ENCODE data around the gene PLCB4. TPM values are rescaled to one million over a fixed set of nuclear protein-coding genes. Genes with fewer than 3 reads are reported as not detected.

PLCB4 gene
- total RNA-seq, 1 experiment from 2014 or later, result 10.1 TPM

GRCh38 chr20:9368893-9369292 is 300.0 kb downstream of the PLCB4 start:
- Mint-ChIP-seq H3K27me3 (ENCODE audit: low read depth) (no peaks in the 10 kb centered on the region), H3K27ac (no peak overlapping the region; a peak in 1 of 7 replicates), H3K4me3 (no peak overlapping the region), H3K36me3 (ENCODE audit: insufficient read depth in 1 of 3, low read depth in 3 of 3) (peaks cover 0 to 9% (median 0%) of the 10 kb centered on the region in 3 experiments; a peak in 3 of 7 replicates), H3K4me1 (no peaks in the 10 kb centered on the region), H3K9me3 (no peaks in the 10 kb centered on the region)
- Histone ChIP-seq H3K18ac (ENCODE audit: insufficient read length, low read depth, low read length) (no peak overlapping the region), H4K20me1 (ENCODE audit: control insufficient read depth, insufficient read depth, insufficient read length) (no peaks in the 10 kb centered on the region), H3K9ac (ENCODE audit: extremely low read depth, insufficient read length, low read length) (no peak overlapping the region), H2BK120ac (ENCODE audit: low read depth, low read length, poor library complexity, severe bottlenecking) (no peak overlapping the region), H3K4ac (ENCODE audit: low read depth, low read length) (no peak overlapping the region), H3K4me2 (ENCODE audit: insufficient read depth, insufficient read length, low read length) (no peak overlapping the region), H4K8ac (replicated peaks; ENCODE audit: insufficient read length, low read depth, low read length) (no peak overlapping the region), H2BK15ac (ENCODE audit: low read depth, low read length) (no peak overlapping the region), H2AFZ (ENCODE audit: low read length) (no peak overlapping the region), H2AK5ac (ENCODE audit: insufficient read length, low read length) (no peak overlapping the region), H3K23me2 (ENCODE audit: insufficient read length, low read depth, low read length, poor library complexity, severe bottlenecking) (no peaks in the 10 kb centered on the region), H3K27me3 (ENCODE audit: insufficient read depth, low read length) (no peaks in the 10 kb centered on the region), H4K5ac (ENCODE audit: insufficient read length, low read depth, low read length) (no peak overlapping the region), H3K4me1 (ENCODE audit: insufficient read depth, low read length) (no peaks in the 10 kb centered on the region), H3K56ac (ENCODE audit: insufficient read length, low read depth, low read length) (no peak overlapping the region), H3K14ac (ENCODE audit: insufficient read depth, low read length) (no peak overlapping the region), H2BK12ac (ENCODE audit: insufficient read length, low read depth, low read length) (no peak overlapping the region), H3T11ph (ENCODE audit: low read length) (no peak overlapping the region), H3K9me3 (ENCODE audit: control insufficient read depth, low read depth, low read length) (no peaks in the 10 kb centered on the region), H3K79me1 (ENCODE audit: insufficient read depth, low read depth, low read length, poor library complexity, severe bottlenecking) (no peaks in the 10 kb centered on the region), H2BK20ac (ENCODE audit: low read depth, low read length, poor library complexity, severe bottlenecking) (no peak overlapping the region), H3K23ac (ENCODE audit: insufficient read length, low read depth, low read length) (no peak overlapping the region), H3K79me2 (ENCODE audit: insufficient read depth, low read length) (no peaks in the 10 kb centered on the region), H2BK5ac (ENCODE audit: insufficient read length, low read length) (no peak overlapping the region), H4K91ac (ENCODE audit: insufficient read length, low read depth, low read length) (no peak overlapping the region), H3K27ac (ENCODE audit: insufficient read length, low read depth, low read length) (no peak overlapping the region)
- DNase-seq, result no peak
- WGBS (ENCODE audit: extremely low coverage, insufficient read length, low lambda C conversion rate), result no CpG with 5 or more reads among the region's 4 CpGs
- no peak for TF ChIP-seq CTCF (conservative IDR thresholded peaks at IDR 0.05)
